ENCODE measurements around the gene OR11G2.

OR11G2 gene

DNA sequence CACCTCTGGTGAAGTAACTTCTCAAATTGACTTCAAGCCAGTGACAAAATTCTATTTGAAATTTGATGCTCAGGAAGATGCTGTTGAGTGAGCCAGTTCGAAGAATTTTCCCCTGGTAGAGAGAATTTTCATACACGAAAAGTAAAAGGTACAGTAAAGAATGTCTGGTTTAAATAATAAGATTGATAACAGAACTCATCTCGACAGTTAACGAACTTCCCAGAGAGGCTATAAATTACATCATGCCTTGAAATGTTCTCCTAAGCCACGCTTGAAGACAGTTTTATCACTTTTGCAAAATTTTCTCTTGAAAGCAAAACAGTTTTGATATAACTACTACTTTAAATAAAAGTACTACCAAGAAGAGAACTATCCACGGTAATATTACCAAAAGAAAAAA, 14.4 kb upstream of the OR11G2 start:
- no peak for DNase-seq (ENCODE audit: low read depth)
- TF ChIP-seq, protein P1, sequence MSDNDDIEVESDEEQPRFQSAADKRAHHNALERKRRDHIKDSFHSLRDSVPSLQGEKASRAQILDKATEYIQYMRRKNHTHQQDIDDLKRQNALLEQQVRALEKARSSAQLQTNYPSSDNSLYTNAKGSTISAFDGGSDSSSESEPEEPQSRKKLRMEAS (IDR thresholded peaks at IDR 0.05; ENCODE audit: low read depth, low read length), result no peak
- TF ChIP-seq POLR2A (IDR thresholded peaks at IDR 0.05; ENCODE audit: extremely low read depth, insufficient read length), result no peak
- TF ChIP-seq, protein P2, sequence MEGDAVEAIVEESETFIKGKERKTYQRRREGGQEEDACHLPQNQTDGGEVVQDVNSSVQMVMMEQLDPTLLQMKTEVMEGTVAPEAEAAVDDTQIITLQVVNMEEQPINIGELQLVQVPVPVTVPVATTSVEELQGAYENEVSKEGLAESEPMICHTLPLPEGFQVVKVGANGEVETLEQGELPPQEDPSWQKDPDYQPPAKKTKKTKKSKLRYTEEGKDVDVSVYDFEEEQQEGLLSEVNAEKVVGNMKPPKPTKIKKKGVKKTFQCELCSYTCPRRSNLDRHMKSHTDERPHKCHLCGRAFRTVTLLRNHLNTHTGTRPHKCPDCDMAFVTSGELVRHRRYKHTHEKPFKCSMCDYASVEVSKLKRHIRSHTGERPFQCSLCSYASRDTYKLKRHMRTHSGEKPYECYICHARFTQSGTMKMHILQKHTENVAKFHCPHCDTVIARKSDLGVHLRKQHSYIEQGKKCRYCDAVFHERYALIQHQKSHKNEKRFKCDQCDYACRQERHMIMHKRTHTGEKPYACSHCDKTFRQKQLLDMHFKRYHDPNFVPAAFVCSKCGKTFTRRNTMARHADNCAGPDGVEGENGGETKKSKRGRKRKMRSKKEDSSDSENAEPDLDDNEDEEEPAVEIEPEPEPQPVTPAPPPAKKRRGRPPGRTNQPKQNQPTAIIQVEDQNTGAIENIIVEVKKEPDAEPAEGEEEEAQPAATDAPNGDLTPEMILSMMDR (IDR thresholded peaks at IDR 0.05; ENCODE audit: low read depth, low read length), result no peak
- no peak for TF ChIP-seq MYC (IDR thresholded peaks at IDR 0.05; ENCODE audit: low read depth, low read length)
- no peak overlapping the region for H3K4me3 ChIP-seq (ENCODE audit: low read depth, low read length)

DNA sequence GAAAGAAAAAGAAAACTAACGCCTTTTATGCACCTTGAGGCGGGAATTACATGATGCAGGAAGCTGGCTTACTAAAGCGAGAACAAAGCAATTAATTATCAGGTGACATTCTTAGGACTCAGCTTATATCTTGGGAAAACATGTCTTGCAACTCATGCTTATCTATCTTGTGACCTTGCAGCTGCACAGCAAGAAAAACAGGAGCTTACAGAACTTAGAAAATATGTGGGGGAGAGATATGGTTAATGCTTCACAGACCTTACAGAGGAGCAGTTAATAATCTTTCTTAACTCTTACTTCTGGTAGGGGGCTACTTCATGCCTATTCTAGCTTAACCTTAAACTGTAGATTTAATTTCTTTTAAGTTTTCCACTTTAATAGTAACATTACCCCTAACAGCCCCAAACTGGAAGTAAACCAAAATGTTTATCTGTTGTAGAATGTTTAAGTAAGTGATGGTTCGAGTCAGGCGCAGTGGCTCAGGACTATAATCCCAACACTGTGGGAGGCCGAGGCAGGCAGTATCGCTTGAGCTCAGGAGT, 13.2 kb upstream of the OR11G2 start:
- no peak overlapping the region for H3K4me3 ChIP-seq (ENCODE audit: low read depth, low read length)
- TF ChIP-seq POLR2A (IDR thresholded peaks at IDR 0.05; ENCODE audit: extremely low read depth, insufficient read length) (no peak), MYC (IDR thresholded peaks at IDR 0.05; ENCODE audit: low read depth, low read length) (no peak)
- TF ChIP-seq, protein P1 (IDR thresholded peaks at IDR 0.05; ENCODE audit: low read depth, low read length), result no peak
- TF ChIP-seq, protein P2 (IDR thresholded peaks at IDR 0.05; ENCODE audit: low read depth, low read length), result no peak
- no peak for DNase-seq (ENCODE audit: low read depth)

DNA sequence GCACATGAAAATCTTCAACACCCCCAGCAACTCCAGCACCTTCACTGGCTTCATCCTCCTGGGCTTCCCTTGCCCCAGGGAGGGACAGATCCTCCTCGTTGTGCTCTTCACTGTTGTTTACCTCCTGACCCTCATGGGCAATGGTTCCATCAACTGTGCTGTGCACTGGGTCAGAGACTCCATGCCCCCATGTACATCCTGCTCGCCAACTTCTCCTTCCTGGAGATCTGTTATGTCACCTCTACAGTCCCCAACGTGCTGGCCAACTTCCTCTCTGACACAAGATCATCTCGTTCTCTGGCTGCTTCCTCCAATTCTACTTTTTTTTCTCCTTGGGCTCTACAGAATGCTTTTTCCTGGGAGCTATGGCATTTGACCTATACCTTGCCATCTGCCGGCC, 11.5 kb upstream of the OR11G2 start:
- TF ChIP-seq, protein P1 (IDR thresholded peaks at IDR 0.05; ENCODE audit: low read depth, low read length), result no peak
- TF ChIP-seq POLR2A (IDR thresholded peaks at IDR 0.05; ENCODE audit: extremely low read depth, insufficient read length), result no peak
- TF ChIP-seq, protein P2 (IDR thresholded peaks at IDR 0.05; ENCODE audit: low read depth, low read length), result no peak
- no peak for TF ChIP-seq MYC (IDR thresholded peaks at IDR 0.05; ENCODE audit: low read depth, low read length)
- peak; percentile 67 for DNase-seq (ENCODE audit: low read depth)
- no peak overlapping the region for H3K4me3 ChIP-seq (ENCODE audit: low read depth, low read length)

DNA sequence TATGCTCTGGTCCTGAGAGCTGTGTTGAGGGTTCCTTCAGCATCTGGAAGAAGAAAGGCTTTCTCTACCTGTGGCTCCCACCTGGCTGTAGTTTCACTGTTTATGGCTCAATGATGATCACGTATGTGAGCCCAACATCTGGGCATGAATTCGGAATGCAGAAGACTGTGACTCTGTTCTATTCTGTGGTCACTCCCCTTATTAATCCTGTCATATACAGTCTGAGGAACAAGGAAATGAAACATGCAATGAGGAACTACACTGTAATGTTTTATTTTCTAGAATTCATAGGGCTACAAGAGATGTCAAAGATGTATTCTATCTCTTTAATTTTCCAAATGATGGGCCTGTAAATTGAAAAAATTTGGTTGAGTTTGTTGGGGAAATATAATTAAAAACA, 10.8 kb upstream of the OR11G2 start:
- H3K4me3 ChIP-seq (ENCODE audit: low read depth, low read length), result no peak overlapping the region
- TF ChIP-seq, protein P1 (IDR thresholded peaks at IDR 0.05; ENCODE audit: low read depth, low read length), result no peak
- no peak for TF ChIP-seq MYC (IDR thresholded peaks at IDR 0.05; ENCODE audit: low read depth, low read length)
- peak; percentile 16 for DNase-seq (ENCODE audit: low read depth)

DNA sequence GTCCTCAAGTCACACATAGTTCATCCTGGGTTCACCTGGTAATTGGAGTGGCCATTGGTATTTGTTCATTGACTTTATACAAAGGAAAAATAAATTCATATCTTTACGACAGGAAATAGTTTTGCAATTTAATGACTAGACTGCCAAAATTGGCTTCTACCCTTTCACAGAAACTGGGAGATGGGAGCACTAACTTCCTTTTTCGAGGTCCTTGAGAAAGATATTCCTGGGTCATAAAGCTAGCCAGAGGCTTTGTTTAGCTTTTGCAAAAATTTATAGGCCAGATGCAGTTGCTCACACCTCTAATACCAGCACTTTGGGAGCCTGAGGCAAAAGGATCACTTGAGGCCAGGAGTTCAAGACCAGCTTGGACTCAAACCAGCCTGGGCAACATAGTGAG, 10.2 kb upstream of the OR11G2 start:
- no peak overlapping the region for H3K4me3 ChIP-seq (ENCODE audit: low read depth, low read length)
- DNase-seq (ENCODE audit: low read depth), result peak; percentile 53
- TF ChIP-seq, protein P1 (IDR thresholded peaks at IDR 0.05; ENCODE audit: low read depth, low read length), result no peak
- TF ChIP-seq MYC (IDR thresholded peaks at IDR 0.05; ENCODE audit: low read depth, low read length), result no peak
- TF ChIP-seq, protein P2 (IDR thresholded peaks at IDR 0.05; ENCODE audit: low read depth, low read length), result no peak
- no peak for TF ChIP-seq POLR2A (IDR thresholded peaks at IDR 0.05; ENCODE audit: extremely low read depth, insufficient read length)

DNA sequence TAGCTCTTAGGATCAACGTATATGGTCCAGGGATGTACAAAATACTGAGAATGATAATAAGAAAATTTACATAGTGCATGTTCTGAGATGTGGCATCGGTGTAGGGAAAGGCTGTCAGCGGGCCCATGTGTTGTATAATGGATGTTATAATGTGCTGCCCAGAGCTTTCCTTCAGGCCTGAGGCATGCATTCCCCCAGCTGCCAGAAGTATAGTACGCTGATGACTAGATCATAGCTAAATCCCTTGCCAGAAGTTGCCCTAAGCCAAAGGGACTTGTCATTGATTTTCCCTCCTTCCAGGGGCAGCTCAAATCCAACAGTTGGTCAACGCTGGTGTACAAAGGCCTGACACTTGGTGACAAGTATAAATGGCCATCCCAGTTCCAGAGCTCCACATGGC, 6.5 kb upstream of the OR11G2 start:
- no peak overlapping the region for H3K4me3 ChIP-seq (ENCODE audit: low read depth, low read length)
- DNase-seq (ENCODE audit: low read depth), result no peak
- TF ChIP-seq, protein P2 (IDR thresholded peaks at IDR 0.05; ENCODE audit: low read depth, low read length), result no peak
- TF ChIP-seq MYC (IDR thresholded peaks at IDR 0.05; ENCODE audit: low read depth, low read length) (no peak), POLR2A (IDR thresholded peaks at IDR 0.05; ENCODE audit: extremely low read depth, insufficient read length) (no peak)
- TF ChIP-seq, protein P1 (IDR thresholded peaks at IDR 0.05; ENCODE audit: low read depth, low read length), result no peak
